Ovary (tissue), 3 donors: ENCODE data around the gene MAT2A.

Source experiments
- EP300 ChIP-seq: sonication (generic); formaldehyde crosslinking; IDR thresholded peaks from one replicate; pipeline ENCODE4 v1.6.1; 2017; ENCODE audit warnings: antibody characterized with exemption
- POLR2A ChIP-seq: fragments of 450-650 bp; IDR thresholded peaks from one replicate; pipeline ENCODE4 v1.6.1; 2017; ENCODE audit warnings: antibody characterized with exemption, mild to moderate bottlenecking, moderate library complexity
- TF ChIP-seq, protein P1 (sequence below), 3 donors: fragments of 450-650 bp in 2 of 3; fragments of 200-600 bp in 1 of 3; IDR thresholded peaks; one replicate each; pipeline versions ENCODE4 v1.5.1 to v1.8.0; 2016 to 2022; ENCODE audit warnings: antibody characterized with exemption in 3 of 3, mild to moderate bottlenecking in 1 of 3
- donor health status: DM: no; HTN: no; CAD: no.

DNA sequence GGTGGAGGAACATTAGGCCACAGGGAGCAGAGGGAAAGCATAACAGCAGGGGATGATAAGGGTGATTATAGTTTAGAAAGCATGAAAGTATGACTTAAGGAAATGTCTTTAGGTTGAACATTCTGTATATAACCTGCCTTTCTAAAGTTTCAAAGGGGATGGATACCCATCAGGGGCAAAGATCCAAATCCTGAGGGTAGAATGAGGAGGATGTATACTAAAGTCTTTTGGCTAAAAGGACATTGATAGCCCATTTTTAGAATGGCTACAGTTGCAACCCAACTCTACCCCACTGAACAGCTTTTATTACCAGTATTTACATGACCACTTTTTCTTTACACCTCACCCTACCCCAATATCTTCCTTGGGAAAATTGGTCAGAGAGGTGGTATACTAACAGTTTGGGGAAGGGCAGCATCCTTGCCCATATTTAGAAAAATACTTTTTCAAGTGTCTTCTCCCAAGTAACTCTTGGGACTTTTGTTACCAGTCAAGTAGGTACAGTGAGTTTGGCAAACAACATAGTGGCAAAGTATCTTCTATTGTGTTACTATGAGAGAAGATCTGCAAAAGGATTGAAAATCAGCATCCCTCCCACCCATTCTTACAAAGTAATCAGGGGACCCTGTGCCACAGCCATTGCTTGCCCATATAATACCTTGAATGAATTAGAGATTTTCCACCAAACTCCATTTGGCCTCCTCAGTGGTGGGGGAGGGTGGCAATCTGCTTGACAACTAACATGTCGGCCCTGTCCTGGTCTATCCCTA, 8.3 kb downstream of the MAT2A start:
- TF ChIP-seq, protein P1, sequence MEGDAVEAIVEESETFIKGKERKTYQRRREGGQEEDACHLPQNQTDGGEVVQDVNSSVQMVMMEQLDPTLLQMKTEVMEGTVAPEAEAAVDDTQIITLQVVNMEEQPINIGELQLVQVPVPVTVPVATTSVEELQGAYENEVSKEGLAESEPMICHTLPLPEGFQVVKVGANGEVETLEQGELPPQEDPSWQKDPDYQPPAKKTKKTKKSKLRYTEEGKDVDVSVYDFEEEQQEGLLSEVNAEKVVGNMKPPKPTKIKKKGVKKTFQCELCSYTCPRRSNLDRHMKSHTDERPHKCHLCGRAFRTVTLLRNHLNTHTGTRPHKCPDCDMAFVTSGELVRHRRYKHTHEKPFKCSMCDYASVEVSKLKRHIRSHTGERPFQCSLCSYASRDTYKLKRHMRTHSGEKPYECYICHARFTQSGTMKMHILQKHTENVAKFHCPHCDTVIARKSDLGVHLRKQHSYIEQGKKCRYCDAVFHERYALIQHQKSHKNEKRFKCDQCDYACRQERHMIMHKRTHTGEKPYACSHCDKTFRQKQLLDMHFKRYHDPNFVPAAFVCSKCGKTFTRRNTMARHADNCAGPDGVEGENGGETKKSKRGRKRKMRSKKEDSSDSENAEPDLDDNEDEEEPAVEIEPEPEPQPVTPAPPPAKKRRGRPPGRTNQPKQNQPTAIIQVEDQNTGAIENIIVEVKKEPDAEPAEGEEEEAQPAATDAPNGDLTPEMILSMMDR (IDR thresholded peaks at IDR 0.05): no peak
- TF ChIP-seq POLR2A (no peak), EP300 (no peak)
